Heart left ventricle (tissue), 13 donors: Measurements from ENCODE around the gene XPNPEP1.

Experiments
- POLR2A ChIP-seq, 2 donors: fragments of 450-650 bp; IDR thresholded peaks; one replicate each; pipeline ENCODE4 v1.6.1; 2017; ENCODE audit warnings: antibody characterized with exemption in 2 of 2, mild to moderate bottlenecking in 2 of 2, moderate library complexity in 2 of 2
- TF ChIP-seq, protein P1 (sequence below), 12 donors: fragments of 200-600 bp; sonication (generic) in 4 of 12; IDR thresholded peaks; one replicate each; pipeline versions ENCODE4 v1.5.0 to v1.8.0; 2018 to 2022; ENCODE audit warnings: antibody characterized with exemption in 12 of 12, mild to moderate bottlenecking in 5 of 12
- donor health status: ischemic (EF 13 %, LVEDD 7.1; RV severe dilation, severe dysfunction).
- donor health status: DM: no; HTN: yes; CAD: no.
- donor health status: DM: no; HTN: no; CAD: no.
- donor health status: ischemic (EF 25% LVEDD 6.9; RV normal size, moderate dysfunction).
- donor health status: ischemic (EF 25% LVEDD 5.7; RV mildly dilated, moderate dysfunction).
- donor health status: ischemic (EF 35%, LVEDD 5.7; RV mildly dilated, moderate dysfunction).
- donor health status: nonischemic (EF 11% LVEDD 7.7; RV severe dilation, severe dysfunction).
- donor health status: DM: yes; HTN: yes; CAD: no.
- donor health status: PGD.
- donor health status: ischemic (EF 29% LVEDD 5.4; RV normal size, mild dysfunction).
- donor health status: nonischemic (EF 23%, LVEDD 6.1; RV moderate dilation, normal function).

DNA sequence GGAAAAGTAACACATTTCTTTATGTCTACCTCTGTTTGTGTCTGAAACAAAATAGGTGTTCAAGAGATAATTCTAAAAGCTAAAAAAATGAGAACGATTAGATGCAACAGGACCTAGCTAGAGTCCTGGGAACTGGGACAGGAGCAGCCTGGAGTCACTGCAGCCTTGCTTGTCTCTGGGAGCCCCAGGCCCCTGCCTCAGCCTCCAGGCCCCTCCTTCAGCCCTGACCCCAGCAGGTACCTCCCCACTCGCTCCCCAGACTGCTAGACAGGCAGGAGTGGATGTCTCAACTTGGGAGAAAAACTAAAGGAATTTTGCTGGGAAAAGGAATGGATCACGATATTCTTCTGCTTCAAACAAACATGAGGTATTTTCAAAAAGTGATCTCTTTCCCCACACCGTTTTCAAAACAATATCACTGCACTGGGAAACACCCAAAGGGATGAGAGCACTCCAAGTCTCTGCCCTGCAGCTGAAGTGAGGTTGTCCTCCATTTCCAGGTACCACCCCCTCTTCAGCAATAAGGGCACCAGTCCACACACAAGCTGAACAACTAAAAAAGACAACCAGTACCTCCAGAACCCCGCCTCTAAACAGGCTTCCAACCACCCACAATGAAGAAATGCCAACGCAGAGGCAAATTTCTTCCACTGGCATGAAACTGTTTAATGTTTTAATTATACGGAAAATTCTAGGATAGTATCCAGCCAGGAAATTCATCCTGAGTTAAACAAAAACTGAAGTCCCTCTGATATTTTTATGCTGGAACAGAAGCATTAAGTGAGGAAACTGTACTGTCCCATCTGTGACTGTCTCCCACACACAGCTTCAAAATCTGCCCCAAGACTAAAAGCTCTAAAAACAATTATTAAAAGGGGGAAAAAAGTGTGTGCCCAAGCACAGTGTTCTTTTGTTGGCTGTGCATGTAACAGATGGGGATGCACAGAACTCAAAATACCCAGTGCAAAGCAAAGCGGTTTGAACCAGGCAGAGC, 47.2 kb downstream of the XPNPEP1 start:
- TF ChIP-seq, protein P1, sequence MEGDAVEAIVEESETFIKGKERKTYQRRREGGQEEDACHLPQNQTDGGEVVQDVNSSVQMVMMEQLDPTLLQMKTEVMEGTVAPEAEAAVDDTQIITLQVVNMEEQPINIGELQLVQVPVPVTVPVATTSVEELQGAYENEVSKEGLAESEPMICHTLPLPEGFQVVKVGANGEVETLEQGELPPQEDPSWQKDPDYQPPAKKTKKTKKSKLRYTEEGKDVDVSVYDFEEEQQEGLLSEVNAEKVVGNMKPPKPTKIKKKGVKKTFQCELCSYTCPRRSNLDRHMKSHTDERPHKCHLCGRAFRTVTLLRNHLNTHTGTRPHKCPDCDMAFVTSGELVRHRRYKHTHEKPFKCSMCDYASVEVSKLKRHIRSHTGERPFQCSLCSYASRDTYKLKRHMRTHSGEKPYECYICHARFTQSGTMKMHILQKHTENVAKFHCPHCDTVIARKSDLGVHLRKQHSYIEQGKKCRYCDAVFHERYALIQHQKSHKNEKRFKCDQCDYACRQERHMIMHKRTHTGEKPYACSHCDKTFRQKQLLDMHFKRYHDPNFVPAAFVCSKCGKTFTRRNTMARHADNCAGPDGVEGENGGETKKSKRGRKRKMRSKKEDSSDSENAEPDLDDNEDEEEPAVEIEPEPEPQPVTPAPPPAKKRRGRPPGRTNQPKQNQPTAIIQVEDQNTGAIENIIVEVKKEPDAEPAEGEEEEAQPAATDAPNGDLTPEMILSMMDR (IDR thresholded peaks at IDR 0.05): no peak
- no peak for TF ChIP-seq POLR2A (IDR thresholded peaks at IDR 0.05)
